Fibroblast of pulmonary artery (primary cell): Measurements from ENCODE around the gene GBP5.
"Not testable (repeated sequence)": the region's sequence is repeated elsewhere in the genome, so short reads cannot be mapped to it uniquely, and the experiment has no call there.

ENCODE experiments used
- DNase-seq: peaks from one replicate; pipeline ENCODE4 v3.0.0-alpha.2; 2010; ENCODE audit warnings: low read depth
- H3K4me3 ChIP-seq: replicated peaks from 2 replicates; pipeline ENCODE4 v1.5.1; 2011; ENCODE audit warnings: low read depth, mild to moderate bottlenecking, control low read depth, low read length, moderate library complexity
- CTCF ChIP-seq: IDR thresholded peaks from 2 replicates; pipeline ENCODE4 v1.5.1; 2011; ENCODE audit warnings: mild to moderate bottlenecking, control low read depth, low read length, inconsistent platforms; ENCODE audit errors: missing control alignments

GBP5 gene

DNA sequence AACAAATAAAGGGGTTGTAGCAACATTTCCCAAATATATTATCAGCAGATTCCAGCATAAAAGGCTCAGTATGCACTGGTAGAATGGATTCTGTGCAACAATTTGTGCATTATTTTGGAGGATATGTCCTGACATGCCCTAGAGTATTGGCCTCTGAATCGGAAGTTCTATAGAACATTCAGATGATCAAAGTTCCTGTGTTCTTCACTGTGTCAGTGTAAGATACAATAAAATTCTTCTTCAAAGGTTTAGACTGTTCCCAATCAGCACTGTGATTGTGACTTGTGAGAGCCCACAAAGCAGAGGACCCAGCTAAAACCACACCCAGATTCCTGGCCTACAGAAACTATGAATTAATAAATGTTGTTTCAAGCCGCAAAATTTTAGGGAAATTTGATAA is 33.6 kb upstream of the GBP5 start:
- no peak overlapping the region for H3K4me3 ChIP-seq
- no peak for TF ChIP-seq CTCF
- no peak for DNase-seq

- no peak overlapping the region for H3K4me3 ChIP-seq
- TF ChIP-seq CTCF = no peak
- DNase-seq = no peak
Measured at GRCh38 chr1:89305493-89305892, 32.8 kb upstream of the GBP5 start.

DNA sequence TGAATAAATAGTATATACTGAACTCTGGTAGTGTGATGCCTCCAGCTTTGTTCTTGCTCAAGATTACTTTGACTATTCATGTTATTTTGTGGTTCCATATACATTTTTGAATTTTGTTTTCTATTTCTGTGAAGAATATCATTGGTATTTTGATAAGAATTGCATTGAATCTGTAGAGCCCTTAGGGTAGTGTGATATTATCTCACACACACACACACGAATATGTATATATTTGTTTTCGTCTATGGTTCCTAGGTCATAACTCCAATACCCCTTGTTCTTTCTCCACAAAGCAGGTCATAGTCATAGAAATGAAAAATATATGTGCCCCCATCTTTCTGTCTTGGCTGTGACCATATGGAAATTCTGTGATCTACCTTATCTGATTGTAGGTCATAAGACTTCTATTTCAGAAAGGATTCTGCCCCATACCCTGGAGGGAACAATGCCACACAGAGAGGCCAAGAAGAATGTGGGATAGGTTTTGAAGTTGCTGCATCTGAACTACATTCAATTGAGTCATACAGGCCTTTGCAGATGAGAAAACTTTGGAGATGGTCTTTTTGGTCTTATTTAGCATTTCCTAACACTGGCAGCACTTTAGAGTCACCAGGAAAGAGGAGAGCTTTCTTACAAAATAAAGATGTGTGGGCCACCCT is 32.0 kb upstream of the GBP5 start:
- TF ChIP-seq CTCF = no peak
- no peak overlapping the region for H3K4me3 ChIP-seq
- DNase-seq = no peak

DNA sequence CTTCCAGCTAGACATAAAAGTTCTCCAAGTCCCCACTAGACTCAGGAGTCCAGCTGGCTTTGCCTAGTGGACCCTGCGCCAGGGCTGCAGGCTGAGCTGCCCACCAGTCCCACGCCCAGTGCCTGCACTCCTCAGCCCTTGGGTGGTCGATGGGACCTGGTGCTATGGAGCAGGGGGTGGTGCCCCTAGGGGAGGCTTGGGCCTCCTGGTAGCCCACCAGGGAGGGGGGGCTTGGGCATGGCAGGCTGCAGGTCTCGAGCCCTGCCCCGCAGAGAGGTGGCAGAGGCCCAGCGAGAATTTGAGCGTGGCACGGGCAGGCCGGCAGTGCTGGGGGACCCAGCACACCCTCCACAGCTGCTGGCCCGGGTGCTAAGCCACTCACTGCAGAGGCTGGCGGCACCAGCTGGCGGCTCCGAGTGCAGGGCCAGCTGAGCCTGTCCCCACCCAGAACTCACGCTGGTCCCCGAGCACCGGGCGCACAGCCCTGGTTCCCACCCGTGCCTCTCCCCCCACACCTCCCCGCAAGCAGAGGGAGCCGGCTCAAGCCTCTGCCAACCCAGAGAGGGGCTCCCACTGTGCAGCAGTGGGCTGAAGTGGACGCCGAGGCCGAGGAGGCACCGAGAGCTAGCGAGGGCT is 30.2 kb upstream of the GBP5 start:
- no peak for TF ChIP-seq CTCF
- no peak for DNase-seq
- no peak overlapping the region for H3K4me3 ChIP-seq

DNA sequence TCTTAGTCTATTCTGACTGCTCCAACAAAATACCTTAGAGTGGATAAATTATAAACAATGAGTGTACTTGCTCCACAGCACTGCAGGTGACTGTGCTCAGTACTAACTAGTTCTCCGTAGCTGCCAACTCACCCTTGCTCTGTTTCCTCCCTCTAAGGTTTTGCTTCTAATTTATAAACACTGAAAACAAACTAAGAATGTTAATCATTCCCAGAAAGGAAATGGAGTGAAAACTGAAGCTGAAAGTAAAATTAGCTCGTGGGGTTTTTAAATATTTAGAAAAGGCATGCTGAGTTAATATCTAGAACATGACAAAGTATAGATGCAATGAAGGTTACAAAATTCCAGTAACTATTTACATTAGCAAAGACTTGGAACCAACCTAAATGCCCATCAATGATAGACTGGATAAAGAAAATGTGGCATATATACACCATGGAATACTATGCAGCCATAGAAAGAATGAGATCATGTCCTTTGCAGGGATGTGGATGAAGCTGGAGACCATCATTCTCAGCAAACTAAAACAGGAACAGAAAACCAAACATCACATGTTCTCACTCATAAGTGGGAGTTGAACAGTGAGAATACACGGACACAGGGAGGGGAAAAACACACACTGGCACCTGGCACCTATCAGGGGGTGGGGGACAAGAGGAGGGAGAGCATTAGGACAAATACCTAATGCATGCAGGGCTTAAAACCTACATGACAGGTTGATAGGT is 27.2 kb upstream of the GBP5 start:
- DNase-seq, H3K4me3 ChIP-seq: not testable (repeated sequence)

GRCh38 chr1:89298461-89298860 is 25.8 kb upstream of the GBP5 start:
- no peak for TF ChIP-seq CTCF
- DNase-seq = no peak
- H3K4me3 ChIP-seq = no peak overlapping the region

- H3K4me3 ChIP-seq = no peak overlapping the region
- no peak for TF ChIP-seq CTCF
- DNase-seq = no peak
Measured at GRCh38 chr1:89295187-89295586, 22.5 kb upstream of the GBP5 start.
